HG03066 (cell line): ENCODE data around the gene NSFL1C.
"Not testable (repeated sequence)": the region's sequence is repeated elsewhere in the genome, so short reads cannot be mapped to it uniquely, and the experiment has no call there.

Experiments used
- ATAC-seq: cut with Tn5 transposase; IDR thresholded peaks from one replicate; pipeline ENCODE4 v1.9.1; 2021; ENCODE audit warnings: low read depth; ENCODE audit not compliant: unreplicated experiment

The NSFL1C gene

DNA sequence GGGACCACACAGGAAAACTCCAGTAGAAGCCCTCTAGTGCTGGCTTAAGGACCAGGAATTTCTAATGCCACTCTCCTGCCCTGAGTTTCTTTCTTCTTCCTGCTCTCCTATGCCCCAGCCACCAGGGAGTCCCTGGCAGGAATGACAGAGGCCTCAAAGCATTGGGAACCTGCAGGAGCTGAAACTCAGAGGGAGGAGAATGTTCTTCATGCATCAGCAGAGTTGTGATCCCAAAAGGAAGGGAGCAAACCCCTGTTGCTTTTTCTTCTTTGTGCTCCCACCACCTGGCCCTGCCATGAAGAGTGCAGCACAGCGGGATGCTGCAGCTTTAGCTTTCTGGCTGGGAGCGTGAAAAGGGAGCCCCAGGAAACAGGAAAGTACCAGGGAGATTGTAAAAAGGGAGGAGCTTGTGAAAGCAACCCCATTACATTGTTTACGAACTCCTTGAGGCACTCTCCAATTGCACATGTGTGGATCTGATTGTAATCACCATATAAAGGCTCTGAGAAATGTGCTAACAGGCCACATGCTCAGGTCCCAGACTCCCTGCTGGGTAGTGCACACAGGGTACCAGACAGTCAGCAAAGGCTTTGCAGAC lies 39.1 kb downstream of the NSFL1C start:
- no peak for ATAC-seq

DNA sequence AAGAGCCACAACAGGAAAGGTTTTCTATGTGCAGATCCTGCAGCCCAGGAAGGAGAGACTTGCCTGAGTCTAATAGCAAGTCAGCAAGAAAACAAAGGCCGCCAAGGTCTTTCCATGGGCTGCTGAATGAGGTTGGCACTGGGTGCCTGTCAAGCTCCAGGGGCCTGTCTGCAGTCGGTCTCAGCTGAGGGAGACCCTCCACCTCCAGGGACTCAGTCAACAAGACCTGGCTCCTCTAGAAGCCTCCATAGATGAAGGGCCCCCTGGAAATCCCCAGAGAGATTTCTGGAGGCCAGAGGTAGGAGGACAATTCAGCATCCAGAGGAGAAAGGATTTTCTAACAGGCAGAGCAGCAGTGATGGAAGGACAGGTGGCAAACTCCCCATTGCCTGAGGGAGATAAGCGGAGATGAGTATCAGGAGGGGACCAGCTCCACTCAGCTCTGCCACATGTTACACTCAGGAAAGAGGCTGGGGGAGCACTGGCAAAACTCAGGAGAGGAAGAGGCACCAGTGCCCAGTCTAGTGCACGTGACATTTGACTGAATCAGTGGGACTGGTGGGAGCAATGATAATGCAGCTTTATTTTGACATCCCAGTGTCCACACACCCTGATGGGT lies 40.3 kb downstream of the NSFL1C start:
- no peak for ATAC-seq

DNA sequence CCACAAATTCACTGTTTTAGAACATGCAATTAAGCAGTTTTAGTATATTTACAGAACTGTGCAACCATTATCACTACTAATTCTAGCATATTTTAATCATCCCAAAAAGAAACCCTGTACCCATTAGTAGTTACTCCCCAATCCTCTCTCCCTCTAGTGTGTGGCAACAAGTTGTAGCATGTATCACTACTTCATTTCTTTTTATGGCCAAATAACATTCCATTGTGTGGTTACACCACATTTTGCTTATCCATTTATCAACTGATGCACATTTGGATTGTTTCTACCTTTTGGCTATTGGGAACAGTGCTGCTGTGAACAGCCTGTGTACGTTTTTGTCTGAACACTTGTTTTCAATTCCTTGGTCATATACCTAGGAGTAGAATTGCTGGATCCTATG lies 42.3 kb downstream of the NSFL1C start:
- ATAC-seq, result no peak

- no peak for ATAC-seq
Observed at GRCh38 chr20:1423625-1424106, 43.0 kb downstream of the NSFL1C start.

DNA sequence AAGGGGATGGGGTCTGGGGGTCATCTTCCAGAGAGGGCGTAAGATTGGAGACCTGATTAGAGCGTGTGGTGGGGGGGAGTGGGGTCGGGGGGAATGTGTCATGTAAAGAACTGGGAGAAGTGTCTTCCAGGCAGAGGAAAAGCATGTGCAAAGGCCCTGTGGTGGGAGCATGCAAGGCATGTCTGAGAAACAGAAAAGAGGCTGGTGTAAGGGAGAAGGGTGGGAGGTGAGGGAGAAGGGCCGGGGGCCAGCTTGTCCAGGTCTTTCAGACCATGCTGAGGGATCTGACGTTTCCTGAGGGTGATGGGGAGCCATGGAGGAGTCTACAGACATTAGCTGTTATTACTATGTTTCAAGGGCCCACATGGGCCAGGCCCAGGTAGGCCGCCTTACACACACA lies 43.4 kb downstream of the NSFL1C start:
- no peak for ATAC-seq

GRCh38 chr20:1422753-1423152 lies 43.9 kb downstream of the NSFL1C start:
- ATAC-seq, result no peak

GRCh38 chr20:1420066-1420465 lies 46.6 kb downstream of the NSFL1C start:
- no peak for ATAC-seq

DNA sequence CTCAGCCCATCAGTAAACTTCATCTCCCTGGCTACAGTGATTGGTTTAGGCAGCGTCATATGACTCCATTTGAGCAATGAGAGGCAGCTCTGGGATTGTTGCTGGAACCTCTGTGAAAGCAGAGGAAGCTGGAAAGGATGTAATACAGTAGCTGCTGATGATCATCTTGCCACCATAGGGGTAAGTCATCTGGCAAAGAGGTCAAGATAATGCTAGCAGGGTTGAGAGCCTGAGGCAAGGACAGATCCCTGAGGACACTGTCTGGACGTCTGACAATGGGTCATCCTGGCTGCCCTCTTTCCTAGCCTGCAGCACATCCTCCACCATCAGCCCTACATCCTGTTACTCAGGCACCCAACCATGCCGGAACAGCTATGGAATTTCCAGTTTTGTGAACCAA lies 48.3 kb downstream of the NSFL1C start:
- no peak for ATAC-seq

DNA sequence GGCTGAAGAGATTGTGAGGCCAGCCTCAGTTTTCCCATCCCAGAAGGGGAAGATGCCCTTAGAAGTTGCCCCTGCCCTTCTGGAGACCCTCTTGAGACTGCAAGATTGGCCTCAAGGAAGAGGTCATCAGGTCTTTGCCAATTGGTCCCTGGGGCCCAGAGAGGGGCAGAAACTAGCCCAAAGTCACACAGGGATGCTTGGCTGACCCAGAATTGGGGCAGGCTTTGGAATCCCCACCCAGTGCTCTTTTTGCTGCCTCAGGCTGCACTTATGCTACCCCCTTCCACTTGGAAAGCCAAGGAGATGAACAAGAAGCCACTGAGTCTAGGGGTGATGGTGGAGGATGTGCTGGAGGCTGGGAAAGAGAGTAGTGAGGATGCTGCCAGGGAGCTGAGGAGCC lies 48.9 kb downstream of the NSFL1C start:
- ATAC-seq, result no peak

GRCh38 chr20:1417273-1417672 lies 49.4 kb downstream of the NSFL1C start:
- ATAC-seq, result no peak

GRCh38 chr20:1415667-1416468 lies 50.8 kb downstream of the NSFL1C start:
- ATAC-seq, result no peak

- ATAC-seq, result no peak
Observed at GRCh38 chr20:1414982-1415381, 51.7 kb downstream of the NSFL1C start.

DNA sequence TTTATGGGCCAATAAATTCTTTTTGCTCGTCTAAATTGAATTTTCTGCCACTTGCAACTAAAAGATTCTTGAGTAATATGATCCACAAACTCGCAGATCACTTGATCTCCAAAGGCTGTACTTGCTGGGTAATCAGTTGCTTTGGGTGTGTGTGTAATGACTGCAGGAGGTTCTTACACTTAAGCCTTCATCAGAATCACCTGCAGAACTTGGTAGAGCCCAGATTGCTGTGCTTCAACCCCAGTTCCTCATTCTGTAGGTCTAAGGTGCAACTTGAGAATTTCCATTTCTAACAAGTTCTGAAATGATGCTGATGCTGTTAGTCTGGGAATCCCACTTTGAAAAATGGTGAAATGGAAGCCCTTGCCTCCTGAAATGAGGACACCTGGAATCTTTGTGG lies 60.8 kb downstream of the NSFL1C start:
- ATAC-seq, result no peak

GRCh38 chr20:1403624-1404023 lies 63.0 kb downstream of the NSFL1C start:
- ATAC-seq, result no peak

DNA sequence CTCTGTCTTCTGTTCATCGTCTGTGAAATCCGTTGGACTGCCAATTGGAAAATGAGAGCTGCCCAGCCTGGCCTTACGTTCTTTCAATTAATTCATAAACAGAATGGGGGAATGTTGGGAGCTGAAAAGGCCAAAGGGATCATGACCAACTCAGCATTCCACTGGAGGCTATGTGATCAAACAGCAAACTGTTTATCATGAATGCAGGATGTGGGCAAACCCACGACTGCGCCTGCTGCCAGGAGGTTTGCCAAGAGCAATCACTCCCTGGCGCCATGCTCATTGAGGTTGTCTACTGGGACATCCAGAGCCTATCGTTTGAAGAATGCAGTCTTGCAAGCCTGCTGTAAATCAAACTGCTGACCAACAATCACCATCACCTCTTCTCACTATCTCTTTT lies 64.5 kb downstream of the NSFL1C start:
- ATAC-seq, result no peak

GRCh38 chr20:1401451-1401907 lies 65.2 kb downstream of the NSFL1C start:
- no peak for ATAC-seq

DNA sequence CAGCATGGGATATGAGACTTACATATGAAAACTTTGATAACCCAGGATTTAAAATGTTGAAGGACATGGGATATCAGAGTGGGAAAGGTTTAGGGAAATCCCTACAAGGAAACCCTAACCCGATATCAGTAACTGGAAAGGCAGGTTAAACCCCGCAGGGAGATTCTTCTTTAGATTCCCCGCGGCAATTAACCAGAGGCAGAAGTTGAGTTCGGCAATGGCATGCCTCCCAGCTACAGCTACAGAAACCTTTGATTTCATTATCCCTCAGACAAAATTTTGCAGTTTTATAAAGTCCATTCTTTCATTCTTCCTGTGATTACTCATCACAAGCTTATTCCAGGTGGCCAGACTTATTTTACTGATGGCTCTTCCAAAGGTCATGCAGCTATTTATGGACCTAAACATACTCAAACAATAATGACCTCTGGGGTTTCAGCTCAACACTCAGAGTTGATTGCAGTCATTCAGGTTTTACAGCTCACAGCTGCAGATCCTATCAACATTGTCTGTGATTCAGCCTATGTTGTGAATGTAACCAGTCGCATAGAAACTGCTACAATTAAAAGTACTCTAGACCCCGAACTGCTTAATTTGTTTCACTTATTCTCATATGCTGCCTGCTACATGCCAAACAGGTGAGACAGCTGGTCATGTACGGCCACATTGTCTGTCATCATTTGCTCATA lies 66.8 kb downstream of the NSFL1C start:
- not testable (repeated sequence) for ATAC-seq

- not testable (repeated sequence) for ATAC-seq
Observed at GRCh38 chr20:1398185-1398584, 68.5 kb downstream of the NSFL1C start.

DNA sequence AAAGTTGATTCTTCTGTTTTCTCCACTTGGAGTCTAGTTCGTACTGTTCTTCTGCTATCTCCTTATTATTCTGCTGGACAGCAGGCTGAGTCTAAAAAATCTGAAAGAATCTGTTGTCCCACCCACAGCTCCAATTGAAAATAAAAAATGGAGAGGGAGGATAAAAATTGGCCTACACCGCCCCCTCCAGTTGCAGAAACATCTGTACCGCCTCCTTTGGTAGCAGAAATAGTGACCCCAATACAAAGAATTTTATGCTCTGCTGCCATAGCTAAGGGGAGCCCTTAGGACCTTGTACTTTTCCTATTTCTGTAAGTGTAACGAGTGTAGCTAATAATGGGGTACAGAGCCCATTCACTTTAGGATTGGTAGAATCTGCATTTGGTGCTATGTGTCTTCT lies 68.9 kb downstream of the NSFL1C start:
- no peak for ATAC-seq

GRCh38 chr20:1396702-1397101 lies 69.9 kb downstream of the NSFL1C start:
- ATAC-seq, result no peak

GRCh38 chr20:1396264-1396663 lies 70.4 kb downstream of the NSFL1C start:
- no peak for ATAC-seq
